GM12891 (cell line): ENCODE results near the gene PILRA.
A peak's percentile ranks its signal among the peaks of the same experiment; 100 is the strongest.

Source experiments
- DNase-seq: peaks from one replicate; pipeline ENCODE4 v3.0.0; 2011; ENCODE audit warnings: low spot score; ENCODE audit not compliant: insufficient read length
- FAIRE-seq: peaks from 2 replicates; lab custom pipeline; 2011; peaks lifted over from hg19 to GRCh38; lab: Jason Lieb, UNC
- PAX5 ChIP-seq: IDR thresholded peaks from 2 replicates; pipeline ENCODE4 v1.6.1; 2011; ENCODE audit warnings: low read length, moderate library complexity, mild to moderate bottlenecking; ENCODE audit not compliant: insufficient read depth, severe bottlenecking
- POLR2A ChIP-seq: IDR thresholded peaks from 2 replicates; pipeline ENCODE4 v1.6.1; 2011; ENCODE audit warnings: low read depth, low read length, control low read depth
- POLR2AphosphoS5 ChIP-seq: IDR thresholded peaks from 2 replicates; pipeline ENCODE4 v1.6.1; 2011; ENCODE audit warnings: low read depth, low read length, control low read depth
- POU2F2 ChIP-seq: IDR thresholded peaks from 2 replicates; pipeline ENCODE4 v1.6.1; 2011; ENCODE audit warnings: low read depth, mild to moderate bottlenecking, control low read depth, low read length, moderate library complexity
- SPI1 ChIP-seq: IDR thresholded peaks from 2 replicates; pipeline ENCODE4 v1.6.1; 2011; ENCODE audit warnings: low read depth, low read length, control low read depth
- TAF1 ChIP-seq: IDR thresholded peaks from 2 replicates; pipeline ENCODE4 v1.6.1; 2011; ENCODE audit warnings: low read depth, low read length, control low read depth

Gene PILRA

DNA sequence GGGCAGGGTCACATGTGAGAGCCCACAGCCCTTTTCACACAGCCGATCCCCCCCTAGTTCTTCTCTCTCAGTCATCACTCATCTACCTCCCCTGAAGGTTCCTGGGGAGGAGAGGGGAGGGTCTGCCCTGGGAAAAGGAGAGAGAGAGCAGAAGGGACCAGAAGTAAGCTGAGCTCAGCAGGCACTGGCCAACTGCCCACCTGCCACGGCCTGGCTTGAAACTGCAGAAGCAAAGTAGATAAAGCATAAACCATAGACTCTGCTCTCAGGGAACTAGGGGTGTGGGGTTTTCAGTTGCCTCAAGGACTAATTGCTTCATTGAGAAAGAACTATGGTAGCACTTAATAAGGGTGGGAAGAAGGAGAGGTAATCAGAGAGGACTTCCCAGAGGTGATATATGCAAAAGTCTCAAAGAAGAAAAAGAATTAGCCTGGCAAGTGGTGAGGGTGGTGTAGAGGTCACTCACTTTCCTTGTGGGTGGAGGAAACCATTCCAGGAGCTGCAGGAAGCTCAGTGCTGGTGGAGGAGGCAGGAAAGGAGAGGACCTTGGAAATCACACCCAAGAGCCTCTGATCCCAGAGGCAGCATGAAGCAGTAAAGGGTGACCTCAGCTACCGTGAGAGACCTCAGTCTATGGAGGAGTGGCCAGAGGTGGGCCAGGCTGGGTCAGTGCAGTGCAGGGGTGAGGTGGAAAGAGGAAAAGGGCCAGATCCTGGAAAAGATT is 17.2 kb downstream of the PILRA start:
- DNase-seq (no peak), FAIRE-seq (no peak)
- TF ChIP-seq PAX5 (no peak), POU2F2 (no peak)

- TF ChIP-seq SPI1 (peak; percentile 72), POLR2AphosphoS5 (no peak), TAF1 (no peak), POLR2A (no peak), POU2F2 (no peak), PAX5 (no peak)
- FAIRE-seq = peak; percentile 66
- no peak for DNase-seq
Measured at GRCh38 chr7:100393233-100393905, 20.1 kb downstream of the PILRA start.

DNA sequence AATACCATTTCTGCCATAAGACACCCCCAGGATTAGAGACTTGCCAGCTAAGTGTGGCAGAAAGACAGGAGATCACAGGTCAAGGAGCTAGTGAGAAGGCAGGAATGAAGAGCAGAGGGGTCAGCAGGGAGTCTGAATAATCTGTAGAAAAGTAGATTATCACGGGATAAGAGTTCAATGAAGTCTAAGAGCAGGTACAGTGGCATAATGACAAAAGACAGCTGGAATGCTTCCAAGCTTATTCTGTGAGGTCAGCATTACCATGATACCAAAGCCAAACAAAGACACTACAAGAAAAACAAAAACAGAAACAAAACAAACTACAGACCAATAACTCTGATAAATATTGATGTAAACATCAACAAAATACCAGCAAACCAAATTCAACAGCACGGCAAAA is 20.8 kb downstream of the PILRA start:
- no peak for TF ChIP-seq POLR2AphosphoS5
- no peak for FAIRE-seq
- DNase-seq = no peak

DNA sequence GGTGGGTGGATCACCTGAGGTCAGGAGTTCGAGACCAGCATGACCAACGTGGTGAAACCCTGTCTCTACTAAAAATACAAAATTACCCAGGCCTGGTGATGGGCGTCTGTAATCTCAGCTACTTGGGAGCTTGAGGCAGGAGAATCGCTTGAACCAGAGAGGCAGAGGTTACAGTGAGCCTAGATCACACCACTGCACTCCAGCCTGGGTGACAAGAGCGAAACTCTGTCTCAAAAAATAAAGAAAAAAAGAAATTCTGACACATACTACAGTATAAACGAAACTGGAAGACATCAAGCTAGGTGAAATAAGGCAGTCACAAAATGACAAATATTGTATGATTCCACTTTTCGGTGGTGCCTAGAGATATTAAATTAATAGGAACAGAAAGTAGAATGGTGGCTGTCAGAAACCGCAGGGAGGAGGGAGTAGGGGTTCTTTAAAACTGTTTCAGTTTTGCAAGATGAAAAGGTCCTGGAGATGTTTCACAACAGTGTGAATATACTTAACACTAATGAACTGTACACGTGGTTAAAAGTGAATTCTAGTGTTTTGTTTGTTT is 23.2 kb downstream of the PILRA start:
- FAIRE-seq (peak; percentile 85), DNase-seq (peak; percentile 41)
- no peak for TF ChIP-seq PAX5
- no peak for TF ChIP-seq TAF1
- TF ChIP-seq POLR2A = no peak
- TF ChIP-seq SPI1 = peak; percentile 86
- no peak for TF ChIP-seq POLR2AphosphoS5
- no peak for TF ChIP-seq POU2F2

- DNase-seq = no peak
- no peak for FAIRE-seq
- TF ChIP-seq POU2F2 (no peak), TAF1 (no peak), POLR2AphosphoS5 (no peak), SPI1 (no peak), POLR2A (no peak), PAX5 (no peak)
Measured at GRCh38 chr7:100397315-100398081, 24.2 kb downstream of the PILRA start.

GRCh38 chr7:100398239-100398638 is 25.0 kb downstream of the PILRA start:
- FAIRE-seq (no peak), DNase-seq (no peak)
- TF ChIP-seq SPI1 (no peak), POLR2A (no peak), POU2F2 (no peak), PAX5 (no peak), TAF1 (no peak), POLR2AphosphoS5 (no peak)

DNA sequence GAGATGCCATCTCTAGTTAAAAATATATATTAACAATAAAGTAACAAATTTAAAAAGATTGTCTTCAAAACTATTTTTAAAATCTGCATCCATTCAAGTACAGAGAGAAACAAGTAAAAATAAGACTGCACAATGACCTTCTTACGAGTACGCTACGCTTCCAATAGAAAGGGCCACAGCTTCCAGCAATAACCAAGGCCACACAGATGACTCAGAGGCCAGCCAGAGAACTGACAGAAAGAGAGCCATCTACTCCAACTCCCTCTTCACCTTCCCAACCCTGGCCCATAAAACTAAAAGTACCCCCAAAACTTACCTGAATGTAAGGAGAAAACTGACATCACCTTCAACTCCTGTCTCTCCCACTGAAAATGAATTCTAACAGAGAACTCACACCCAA is 26.8 kb downstream of the PILRA start:
- TF ChIP-seq TAF1 (no peak), POLR2A (no peak), POLR2AphosphoS5 (no peak), POU2F2 (no peak), SPI1 (no peak), PAX5 (no peak)
- DNase-seq (no peak), FAIRE-seq (no peak)

DNA sequence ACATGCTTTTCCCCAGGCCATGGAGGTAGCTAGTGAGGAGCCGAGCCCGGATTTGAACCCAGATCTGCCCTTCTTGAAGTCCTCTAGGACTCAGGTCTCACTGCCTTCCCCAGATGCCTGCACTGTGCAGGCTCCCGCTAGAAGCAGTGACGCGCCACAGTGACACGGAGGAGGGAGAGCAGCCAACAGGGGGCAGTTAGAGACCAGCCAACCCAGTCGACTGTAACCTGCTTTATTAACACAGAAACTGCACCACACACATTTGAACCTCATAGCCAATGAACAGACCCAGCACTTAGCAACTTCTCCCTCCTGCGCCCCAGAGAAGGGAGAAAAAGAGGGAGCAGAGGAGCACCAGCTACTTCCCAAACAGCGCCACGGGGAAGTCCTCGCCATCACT is 27.4 kb downstream of the PILRA start:
- DNase-seq = no peak
- TF ChIP-seq POLR2A (no peak), SPI1 (no peak), POU2F2 (no peak), POLR2AphosphoS5 (no peak), PAX5 (no peak), TAF1 (no peak)
- FAIRE-seq = no peak

GRCh38 chr7:100401811-100402210 is 28.5 kb downstream of the PILRA start:
- FAIRE-seq = no peak
- DNase-seq = no peak
- TF ChIP-seq SPI1 (no peak), POLR2A (no peak), POLR2AphosphoS5 (no peak), POU2F2 (no peak), TAF1 (no peak), PAX5 (no peak)

- DNase-seq = no peak
- TF ChIP-seq POU2F2 (no peak), TAF1 (no peak)
- no peak for FAIRE-seq
Measured at GRCh38 chr7:100402241-100402640, 29.0 kb downstream of the PILRA start.
